ENCODE data around the gene HSP90AA1. TPM values are rescaled to one million over a fixed set of nuclear protein-coding genes. Genes with fewer than 3 reads are reported as not detected.
"Not testable (repeated sequence)": the region's sequence is repeated elsewhere in the genome, so short reads cannot be mapped to it uniquely, and the experiment has no call there.

The HSP90AA1 gene
- total RNA-seq, 1 donor from 2014 or later, result 698 TPM

DNA sequence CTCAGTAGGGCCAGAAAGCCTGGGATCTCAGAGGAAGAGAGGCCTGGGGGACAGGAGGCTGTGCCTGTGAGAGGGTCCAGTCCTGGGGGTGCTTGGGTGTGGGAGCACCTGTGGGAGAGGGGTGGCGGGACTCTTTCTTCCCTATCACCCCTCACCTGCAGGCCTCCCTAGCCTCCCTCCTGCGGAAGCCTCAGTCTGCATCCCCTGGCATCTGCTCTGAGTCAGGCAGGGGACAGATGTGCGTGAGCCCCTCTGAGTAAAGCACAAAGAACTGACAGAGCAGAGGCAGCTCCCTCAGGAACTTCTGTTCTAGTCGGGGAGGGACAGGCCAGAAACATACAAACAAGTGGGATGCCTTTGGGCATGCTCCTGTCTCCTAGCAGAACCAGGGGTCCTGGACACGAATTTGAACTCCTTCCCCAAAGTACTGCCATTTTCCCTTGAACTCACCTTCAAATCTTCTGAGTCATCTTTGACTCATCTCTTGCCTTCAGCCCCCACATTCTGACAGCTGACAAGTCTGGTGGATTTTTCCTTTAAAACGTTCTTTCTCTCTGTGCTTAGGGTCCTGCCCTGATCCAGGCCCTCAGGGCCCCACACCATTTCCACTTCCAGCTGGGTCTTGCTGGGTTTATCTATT lies 8.5 kb upstream of the HSP90AA1 start:
- no peak for DNase-seq (ENCODE audit: extremely low read depth, low read depth, low spot score)

DNA sequence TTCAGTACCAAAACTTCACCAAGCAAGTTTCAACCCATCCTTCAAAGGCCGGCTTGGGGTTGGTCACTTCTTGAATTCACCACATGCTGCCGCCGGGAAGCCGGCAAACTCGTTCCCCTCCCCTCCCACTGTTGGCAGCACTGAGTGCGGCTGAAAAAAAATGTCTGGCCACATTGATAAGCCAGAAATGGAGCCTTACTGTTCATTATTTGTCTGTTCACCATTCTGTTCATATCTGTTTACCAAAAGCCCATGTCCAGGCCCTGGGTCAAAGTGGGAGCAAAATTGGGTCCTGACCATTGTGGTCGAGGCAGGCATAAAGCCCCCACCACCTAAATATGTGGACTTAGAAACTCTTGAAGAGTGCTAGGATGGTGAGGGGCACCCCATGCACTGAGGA lies 7.3 kb upstream of the HSP90AA1 start:
- DNase-seq (ENCODE audit: extremely low read depth, low read depth, low spot score), result no peak

DNA sequence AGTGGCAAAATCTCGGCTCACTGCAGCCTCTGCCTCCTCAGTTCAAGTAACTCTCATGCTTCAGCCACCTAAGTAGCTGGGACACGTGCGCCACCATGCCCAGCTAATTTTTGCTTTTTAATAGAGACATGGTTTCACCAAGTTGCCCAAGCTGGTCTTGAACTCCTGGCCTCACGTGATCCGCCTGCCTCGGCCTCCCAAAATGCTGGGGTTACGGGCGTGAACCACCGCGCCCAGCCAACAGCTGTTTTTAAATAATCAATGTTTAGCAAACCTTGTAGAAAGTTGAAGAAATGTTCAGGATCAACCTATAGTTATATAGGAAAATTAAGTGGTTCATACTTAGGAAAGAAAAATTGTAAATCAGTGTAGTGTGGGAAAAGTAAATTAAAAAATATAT lies 6.0 kb upstream of the HSP90AA1 start:
- no peak for DNase-seq (ENCODE audit: extremely low read depth, low read depth, low spot score)

DNA sequence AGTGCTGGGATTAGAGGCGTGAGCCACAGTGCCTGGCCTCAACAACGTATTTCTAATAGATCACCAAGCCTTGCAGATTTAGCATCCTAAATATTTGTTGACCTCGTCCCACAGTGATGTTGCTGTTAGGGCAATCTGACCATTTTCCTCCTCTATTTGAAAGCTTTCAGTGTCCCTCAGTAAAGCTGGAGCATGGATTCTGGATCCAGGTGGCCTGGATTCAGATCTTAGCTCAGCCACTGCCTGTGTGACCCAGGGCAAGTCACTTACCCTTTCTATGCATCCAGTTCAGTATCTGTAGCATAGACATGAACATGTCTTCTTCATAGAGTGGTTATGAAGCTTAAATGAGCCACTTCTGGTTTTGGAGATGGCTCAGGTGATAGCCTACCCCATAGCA lies 3.9 kb upstream of the HSP90AA1 start:
- DNase-seq (ENCODE audit: extremely low read depth, low read depth, low spot score), result no peak

DNA sequence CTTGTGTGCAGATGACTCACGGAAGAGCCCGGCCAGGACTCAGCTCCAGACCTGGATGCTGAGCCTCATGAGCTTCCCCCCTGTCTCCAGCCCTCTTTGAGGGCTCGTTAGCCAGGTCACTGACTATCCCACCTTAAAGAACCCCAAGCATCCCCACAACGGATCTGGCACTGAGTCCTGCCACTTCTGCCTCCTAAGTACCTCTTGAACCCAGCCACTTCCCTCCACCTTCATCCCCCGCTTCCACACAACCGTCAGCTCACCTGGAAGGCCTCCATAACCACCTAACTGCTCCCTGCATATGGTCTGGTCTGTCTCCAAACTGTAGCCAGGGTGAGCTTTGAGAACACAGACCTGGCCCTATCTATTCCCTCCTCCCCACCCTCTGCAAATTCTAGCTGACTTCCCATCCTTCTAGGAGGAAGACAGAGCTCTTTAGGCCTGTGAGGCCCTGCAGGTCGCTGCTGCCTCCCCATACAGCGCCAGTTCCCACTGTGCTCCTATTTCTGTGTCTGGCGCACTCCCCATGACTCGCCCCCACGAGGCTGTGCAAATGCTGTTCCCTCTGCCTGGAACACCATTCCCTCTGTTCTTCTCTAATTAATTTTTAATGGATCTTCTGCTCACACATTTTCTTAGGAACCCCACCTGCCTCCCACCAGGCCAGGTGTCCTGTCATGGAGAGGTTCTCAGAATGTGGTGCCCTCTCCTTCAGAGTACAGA lies 2.9 kb upstream of the HSP90AA1 start:
- DNase-seq (ENCODE audit: extremely low read depth, low read depth, low spot score), result no peak

DNA sequence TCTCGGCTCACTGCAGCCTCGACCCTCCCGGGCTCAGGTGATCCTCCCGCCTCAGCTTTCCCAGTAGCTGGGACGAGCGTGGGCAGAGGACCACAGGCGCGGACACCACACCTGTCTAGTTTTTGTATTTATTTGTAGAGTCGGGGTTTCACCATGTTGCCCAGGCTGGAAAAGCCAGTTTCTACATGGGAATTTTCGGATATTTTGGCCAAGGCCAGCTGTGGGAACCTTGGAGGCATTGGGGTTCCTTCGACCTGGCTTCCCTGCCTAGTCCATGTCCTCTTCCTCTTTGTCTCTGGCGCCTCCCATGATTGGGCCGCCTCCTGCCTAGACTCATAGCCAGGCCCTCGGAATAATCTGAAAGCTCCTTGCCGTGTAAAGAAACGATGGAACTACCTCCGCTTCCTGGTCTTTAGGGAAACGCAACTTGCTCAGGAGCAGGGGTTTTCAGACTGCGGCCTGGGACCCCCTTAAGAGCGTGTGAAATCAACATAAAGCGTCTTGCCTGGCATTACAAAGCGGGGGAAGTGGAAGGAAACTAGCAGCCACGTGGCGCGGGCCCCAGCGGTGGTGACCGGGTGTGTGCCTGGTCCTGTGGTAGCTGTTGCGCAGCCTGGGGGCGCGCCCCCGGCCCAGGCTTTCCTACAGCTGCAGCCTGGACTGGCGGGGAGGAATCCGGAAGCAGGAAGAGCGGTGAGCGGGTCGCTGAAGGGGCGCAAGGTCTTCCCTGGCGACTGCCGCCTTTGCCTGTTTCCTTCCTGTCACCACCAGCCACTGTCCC lies 1.4 kb upstream of the HSP90AA1 start:
- DNase-seq (ENCODE audit: extremely low read depth, low read depth, low spot score), result no peak

DNA sequence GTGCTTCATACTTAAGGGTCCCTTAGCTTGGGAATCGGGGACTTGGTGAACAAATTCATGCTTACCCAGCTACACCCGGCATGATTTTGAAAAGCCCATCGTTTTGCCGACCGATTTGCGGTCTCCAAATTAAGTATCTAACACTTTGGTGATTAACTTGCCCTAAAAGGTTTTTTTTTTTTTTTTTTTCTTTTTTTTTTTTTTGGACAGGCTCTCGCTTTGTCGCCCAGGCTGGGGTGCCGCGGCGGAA lies 843 bp upstream of the HSP90AA1 start:
- no peak for DNase-seq (ENCODE audit: extremely low read depth, low read depth, low spot score)

DNA sequence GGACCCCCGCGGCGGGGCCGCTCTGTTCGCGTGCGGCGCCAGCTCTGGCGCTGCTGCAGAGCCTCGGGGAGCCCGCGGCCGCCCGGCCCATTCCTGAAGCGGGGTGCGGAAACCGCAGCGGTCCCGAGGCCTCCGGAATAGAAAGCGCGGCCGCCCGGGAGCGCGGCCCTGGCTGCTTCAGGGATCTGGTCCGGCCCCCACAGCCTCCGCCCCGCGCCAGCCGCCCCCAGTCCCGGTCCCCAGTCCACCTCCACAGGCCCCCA lies 204 bp downstream of the HSP90AA1 start:
- no peak for DNase-seq (ENCODE audit: extremely low read depth, low read depth, low spot score)

DNA sequence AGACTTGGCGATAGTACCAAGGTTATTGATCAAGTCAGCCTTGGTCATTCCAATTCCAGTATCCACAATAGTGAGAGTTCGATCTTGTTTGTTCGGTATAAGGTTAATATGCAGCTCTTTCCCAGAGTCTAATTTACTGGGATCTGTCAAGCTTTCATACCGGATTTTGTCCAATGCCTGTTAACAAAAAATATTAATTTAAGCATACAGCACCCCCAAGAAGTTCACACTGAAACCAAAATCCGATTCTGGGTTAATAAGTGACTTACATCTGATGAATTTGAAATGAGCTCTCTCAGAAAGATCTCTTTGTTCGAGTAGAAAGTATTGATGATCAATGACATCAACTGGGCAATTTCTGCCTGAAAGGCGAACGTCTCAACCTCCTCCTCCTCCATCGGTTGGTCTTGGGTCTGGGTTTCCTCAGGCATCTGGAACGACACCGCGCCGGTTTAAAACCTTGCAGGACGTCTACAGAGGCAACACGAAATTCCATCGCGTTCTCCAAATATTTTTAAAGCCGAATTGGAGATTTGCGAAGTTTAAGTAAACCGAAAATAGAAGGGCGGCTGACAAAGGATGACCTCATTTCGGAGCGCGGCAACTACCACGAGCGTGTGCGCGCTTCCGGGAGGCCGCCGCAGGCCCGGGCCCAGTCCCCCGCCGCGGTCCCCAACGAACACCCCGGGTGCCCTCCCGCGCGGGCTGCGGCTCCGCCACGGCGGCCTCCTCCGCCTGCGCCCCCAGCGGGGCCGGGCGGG lies 716 bp downstream of the HSP90AA1 start:
- no peak for DNase-seq (ENCODE audit: extremely low read depth, low read depth, low spot score)

DNA sequence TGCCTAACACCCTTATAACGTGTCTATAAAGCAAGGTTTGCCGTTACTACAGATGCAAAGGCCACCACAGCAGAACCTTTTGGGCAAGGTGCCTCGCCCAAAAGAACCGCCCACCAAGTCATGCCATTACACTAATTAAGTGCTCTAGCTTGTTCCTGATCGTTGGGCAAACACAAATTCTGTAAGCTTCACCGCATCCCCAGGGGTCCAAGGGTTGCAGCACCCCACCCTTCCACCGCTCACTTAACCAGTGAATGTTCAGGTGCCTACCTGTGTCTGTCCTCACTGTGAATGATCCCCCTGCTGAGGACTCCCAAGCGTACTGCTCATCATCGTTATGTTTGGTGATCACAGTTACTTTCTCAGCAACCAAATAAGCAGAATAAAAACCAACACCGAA lies 1.4 kb downstream of the HSP90AA1 start:
- no peak for DNase-seq (ENCODE audit: extremely low read depth, low read depth, low spot score)

DNA sequence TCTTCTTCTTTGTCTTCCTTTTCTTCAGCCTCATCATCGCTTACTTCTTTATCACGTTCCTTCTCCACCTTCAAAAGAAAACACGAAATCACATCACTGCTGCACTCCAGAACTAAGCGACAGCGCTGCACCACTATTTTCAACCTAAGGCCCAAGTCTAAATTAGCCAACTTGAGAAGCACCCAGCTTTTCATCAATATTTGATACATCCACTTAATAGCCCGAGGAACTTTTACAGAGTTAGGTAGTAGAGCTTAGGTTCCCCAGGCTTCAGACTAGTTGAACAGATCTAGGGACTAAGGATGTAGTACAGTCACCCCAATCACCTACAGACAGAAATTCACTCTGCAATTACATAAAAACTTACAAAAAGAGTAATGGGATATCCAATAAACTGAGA lies 1.9 kb downstream of the HSP90AA1 start:
- no peak for DNase-seq (ENCODE audit: extremely low read depth, low read depth, low spot score)

DNA sequence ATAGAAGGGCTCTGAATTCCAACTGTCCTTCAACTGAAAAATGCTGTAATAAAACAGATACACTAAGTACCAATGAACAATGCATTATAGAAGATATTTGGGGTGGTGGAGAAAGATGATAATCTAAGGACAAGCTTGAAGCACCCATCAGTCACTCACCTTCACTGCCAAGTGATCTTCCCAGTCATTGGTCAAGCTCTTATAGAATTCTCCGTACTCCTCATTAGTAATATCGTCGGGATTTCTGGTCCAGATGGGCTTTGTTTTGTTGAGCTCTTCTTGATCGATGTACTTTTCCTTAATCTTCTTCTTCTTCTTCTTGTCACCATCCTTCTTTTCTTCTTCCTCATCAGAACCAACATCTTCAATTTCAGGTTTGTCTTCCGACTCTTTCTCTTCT lies 2.3 kb downstream of the HSP90AA1 start:
- not testable (repeated sequence) for DNase-seq (ENCODE audit: extremely low read depth, low read depth, low spot score)

DNA sequence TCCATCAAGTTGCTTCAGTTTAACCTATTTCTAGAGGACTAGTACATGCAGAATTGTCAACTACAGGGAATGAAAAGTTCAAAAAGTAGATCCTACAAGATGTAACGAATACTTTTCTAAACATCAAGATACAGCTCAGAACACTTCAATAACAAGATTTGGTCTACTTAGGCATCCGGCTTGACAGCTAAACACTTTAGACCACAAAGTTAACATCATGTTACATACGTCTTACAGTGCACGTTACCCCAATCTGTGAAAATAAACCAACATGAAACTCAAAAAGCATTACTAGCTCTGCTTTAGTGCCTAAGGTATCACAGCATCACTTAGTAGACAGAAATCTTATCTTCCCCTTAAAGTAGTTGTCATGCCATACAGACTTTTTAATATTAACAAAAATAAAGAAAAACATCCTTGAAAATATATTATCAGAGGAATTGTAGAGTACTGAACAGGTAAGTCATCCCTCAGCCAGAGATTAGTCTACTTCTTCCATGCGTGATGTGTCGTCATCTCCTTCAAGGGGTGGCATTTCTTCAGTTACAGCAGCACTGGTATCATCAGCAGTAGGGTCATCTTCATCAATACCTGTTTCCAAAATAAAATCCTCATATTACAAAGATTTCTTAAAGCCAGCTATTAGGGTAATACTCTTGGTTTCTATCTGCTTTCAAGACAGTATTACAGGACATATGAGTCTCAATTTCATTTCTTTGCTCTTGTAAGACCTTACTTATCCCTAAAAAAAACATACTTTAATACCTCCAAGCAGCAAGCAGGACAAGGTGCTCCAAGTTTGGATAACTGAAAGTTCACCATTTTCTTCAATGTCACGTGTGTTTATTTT lies 5.4 kb downstream of the HSP90AA1 start:
- DNase-seq (ENCODE audit: extremely low read depth, low read depth, low spot score), result no peak

DNA sequence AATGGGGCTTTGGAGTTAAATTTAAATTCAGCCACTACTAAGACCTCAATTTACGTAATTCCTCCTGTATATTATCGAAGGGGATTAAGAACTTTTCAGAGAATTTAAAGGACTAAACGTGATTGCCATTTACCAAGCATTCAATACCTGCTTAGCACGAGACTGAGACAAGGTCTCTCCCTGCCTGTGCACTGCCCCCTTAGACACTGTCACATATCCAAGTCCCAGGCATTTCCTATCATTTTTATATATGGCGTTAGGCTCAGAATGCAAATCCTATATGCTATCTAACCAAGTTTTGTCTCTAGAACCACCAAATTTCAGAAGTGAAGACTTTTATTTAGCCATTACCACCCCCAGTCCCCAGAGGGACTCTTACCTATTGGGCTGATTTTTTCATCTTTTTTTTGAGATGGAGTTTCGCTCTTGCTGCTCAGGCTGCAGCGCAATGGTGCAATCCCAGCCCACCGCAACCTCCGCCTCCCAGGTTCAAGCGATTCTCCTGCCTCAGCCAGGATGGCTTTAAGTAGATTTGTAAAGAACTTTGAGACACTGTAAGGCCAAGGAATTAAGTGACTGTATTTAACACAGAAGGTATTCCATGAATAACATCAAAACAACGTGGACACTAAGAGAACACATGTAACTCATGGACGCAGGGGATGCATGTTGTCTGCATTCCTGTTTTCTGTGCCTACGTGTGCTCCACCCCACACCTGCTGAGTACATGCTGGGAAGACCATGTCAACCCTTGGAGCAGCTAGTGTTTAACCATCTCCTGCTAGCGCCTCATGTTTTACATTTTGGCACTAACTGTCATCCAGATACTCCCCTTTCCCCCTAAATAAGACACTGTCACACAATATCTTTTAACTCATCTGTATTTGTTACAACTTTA lies 6.4 kb downstream of the HSP90AA1 start:
- DNase-seq (ENCODE audit: extremely low read depth, low read depth, low spot score), result no peak

DNA sequence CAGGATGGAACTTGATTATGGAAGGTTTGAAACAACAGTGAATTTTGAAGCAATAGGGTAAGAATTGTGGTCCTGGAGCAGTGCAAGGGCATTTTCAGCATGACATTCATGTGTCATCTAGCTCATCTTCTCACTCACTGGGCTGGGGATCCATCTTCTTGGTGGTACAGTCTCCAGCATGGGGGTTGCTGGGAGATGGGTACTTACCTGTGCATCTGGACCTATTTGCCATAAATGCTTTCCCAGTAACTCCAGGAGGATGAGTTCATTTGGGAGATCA lies 7.2 kb downstream of the HSP90AA1 start:
- DNase-seq (ENCODE audit: extremely low read depth, low read depth, low spot score), result no peak

DNA sequence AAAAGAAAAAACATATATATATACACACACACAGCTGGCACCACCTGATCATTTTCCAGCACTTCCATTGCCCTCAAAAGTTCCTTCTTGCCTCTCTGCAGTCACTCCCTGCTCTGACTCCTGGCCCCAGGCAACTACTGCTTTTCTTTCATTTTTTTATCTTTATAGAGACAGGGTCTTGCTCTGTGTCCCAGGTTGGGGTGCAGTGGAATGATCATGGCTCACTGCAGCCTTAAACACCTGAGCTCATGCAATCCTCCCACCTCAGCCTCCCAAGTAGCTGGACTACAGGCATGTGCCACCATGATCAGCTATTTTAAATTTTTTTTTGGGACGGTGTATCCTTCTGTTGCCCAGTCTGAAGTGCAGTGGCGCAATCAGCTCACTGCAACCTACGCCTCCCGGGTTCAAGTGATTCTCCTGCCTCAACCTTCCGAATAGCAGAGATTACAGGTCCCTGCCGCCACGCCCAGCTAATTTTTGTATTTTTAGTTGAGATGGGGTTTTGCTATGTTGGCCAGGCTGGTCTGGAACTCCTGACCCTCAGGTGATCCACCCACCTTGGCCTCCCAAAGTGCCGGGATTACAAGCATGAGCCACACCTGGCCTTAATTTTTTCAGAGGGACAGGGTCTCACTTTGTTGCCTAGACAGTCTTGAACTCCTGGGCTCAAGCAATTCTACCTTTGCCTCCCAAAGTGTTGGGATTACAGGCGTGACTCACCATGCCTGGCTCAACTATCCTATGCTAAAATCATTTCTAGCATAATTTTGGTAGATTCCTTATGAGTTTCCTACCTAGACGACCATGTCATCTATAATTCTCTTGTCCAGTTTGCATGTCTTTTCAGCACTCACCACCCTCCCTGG lies 7.8 kb downstream of the HSP90AA1 start:
- DNase-seq (ENCODE audit: extremely low read depth, low read depth, low spot score), result no peak

DNA sequence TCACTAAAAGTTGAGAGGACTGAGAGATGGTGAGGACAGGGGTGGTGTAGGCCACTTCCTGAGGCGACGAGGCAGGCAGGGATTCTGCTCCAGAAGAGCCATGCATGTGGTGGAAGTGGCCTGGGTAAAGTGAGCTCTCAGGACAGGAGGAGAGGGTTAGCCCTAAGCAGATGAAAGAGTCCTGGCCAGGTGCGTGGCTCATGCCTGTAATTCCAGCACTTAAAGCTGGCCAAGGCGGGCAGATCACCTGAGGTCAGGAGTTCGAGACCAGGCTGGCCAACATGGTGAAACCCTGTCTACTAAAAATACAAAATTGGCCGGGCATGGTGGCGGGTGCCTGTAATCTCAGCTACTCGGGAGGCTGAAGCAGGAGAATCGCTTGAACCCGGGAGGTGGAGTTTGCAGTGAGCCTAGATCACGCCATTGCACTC lies 8.5 kb downstream of the HSP90AA1 start:
- DNase-seq (ENCODE audit: extremely low read depth, low read depth, low spot score), result not testable (repeated sequence)

DNA sequence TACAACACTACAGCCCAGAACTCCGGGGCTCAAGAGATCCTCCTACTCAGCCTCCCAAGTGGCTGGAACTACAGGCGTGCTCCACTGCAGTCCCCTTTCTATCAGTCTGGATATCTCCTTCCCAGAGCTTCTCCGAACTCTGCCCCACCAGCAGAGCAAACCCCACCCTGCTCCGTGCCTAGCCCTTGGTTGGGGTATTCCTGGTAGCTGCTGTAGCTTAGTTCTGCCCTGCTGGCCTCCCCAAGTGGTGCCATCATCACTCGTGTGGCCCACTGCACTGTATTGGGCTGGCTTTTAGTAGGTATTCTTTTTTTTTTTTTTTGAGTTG lies 9.5 kb downstream of the HSP90AA1 start:
- no peak for DNase-seq (ENCODE audit: extremely low read depth, low read depth, low spot score)

DNA sequence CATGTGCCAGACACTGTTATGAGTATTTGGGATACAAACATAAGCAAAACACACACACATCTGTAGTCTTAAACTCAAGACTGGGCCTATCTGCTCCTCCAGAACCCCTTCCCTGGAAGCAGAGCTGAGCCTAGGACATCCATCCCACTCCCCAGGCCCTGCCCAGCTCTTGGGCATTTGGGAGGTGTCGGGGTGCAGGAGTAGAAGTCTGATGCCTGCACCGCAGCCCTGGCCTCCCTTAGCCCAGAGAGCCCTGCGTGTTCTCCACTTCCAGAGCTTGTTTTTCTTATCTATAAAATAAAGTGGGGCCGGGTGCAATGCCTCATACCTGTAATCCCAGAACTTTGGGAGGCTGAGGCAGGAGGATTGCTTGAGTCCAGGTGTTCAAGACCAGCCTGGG lies 11.7 kb downstream of the HSP90AA1 start:
- no peak for DNase-seq (ENCODE audit: extremely low read depth, low read depth, low spot score)
